ENCODE results near the gene IFNAR2.
"Not testable (repeated sequence)": the region's sequence is repeated elsewhere in the genome, so short reads cannot be mapped to it uniquely, and the experiment has no call there.

IFNAR2 gene

DNA sequence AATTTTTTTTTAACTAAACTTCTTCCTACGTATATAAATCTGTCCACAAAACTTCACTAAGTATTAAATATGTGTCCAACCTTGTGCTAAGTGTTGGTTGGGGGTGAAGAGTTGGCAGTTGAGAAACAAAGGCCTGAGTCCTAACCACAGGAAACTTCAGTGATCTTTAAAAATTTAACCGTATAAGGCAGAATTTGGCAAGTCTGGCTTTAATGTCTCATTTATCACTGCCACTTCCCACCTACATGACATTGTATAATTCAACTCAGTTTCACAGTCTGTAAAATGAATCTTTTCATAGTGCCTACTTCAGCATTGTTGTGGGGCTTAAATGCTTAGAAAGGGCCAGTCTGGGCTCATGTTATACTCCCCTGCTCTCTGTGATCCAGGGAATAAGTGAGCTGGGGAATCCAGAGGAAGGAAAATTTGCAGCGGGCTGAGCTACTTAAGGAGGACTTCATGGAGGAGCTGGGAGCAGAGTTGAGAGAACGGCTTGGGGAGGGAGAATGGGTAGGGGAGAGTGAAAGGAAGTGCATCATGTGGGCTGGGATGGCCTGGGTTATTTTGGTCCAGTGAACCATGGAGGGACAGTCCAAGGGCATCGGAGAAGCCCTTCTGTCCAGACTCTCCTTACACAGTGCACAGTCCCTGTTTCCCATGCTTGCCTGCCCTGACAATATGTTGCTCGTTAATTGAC is 14.5 kb downstream of the IFNAR2 start:
- DNase-seq (ENCODE audit: low read depth), result no peak

DNA sequence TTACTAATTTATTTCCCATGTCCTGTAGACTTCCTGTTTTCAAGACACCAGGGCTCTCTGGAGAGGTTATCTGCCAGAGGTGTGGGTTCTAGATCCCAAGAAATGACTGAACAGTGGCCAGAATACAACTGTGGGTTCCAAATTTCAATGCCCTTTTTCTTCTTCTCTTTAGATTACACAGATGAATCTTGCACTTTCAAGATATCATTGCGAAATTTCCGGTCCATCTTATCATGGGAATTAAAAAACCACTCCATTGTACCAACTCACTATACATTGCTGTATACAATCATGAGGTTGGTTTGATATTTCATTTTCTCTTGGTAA is 15.0 kb downstream of the IFNAR2 start:
- DNase-seq (ENCODE audit: low read depth), result no peak

- DNase-seq (ENCODE audit: low read depth), result no peak
These were observed 15.7 kb downstream of the IFNAR2 start for GRCh38 chr21:33245289-33245918.

GRCh38 chr21:33246506-33246905 is 16.8 kb downstream of the IFNAR2 start:
- DNase-seq (ENCODE audit: low read depth), result no peak

DNA sequence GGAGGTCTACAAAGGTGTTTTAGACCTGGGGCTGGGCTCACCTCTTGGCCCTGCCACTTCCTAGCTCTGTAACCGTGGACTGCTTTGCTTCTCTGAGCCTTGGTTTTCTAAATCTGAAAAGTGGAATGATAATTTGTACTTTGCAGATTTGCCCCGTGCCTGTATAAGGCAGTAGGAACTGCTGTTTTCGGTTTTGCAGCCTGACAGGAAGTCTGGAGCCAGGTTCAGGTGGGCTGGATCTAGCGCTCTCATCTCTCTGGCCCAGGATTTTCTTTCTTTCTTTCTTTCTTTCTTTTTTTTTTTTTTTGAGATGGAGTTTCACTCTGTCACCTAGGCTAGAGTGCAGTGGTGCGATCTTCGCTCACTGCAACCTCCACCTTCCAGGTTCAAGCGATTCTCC is 17.2 kb downstream of the IFNAR2 start:
- no peak for DNase-seq (ENCODE audit: low read depth)

- no peak for DNase-seq (ENCODE audit: low read depth)
These were observed 17.9 kb downstream of the IFNAR2 start for GRCh38 chr21:33247599-33247998.

GRCh38 chr21:33249331-33250002 is 19.7 kb downstream of the IFNAR2 start:
- DNase-seq (ENCODE audit: low read depth), result no peak

DNA sequence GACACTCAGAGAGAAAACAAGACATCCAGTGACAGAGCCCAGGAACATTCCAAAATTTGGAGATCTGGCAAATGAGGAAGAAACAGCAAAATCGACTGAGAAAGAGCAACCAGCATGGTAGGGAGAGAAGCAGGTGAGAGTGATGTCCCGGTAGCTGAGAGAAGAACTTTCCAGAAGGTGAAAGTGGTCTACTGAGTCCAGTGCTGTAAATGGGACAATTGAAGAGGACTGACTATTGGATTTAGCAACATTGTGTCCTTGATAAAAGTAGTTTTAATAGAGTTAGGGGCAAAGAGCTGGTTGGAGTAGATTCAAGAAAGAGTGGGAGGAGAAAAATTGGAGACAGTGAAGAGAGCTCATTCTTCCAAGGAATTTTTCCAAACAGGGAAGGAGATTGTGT is 21.4 kb downstream of the IFNAR2 start:
- DNase-seq (ENCODE audit: low read depth), result no peak

- DNase-seq (ENCODE audit: low read depth), result not testable (repeated sequence)
These were observed 23.6 kb downstream of the IFNAR2 start for GRCh38 chr21:33253382-33253781.

- DNase-seq (ENCODE audit: low read depth), result no peak
These were observed 25.0 kb downstream of the IFNAR2 start for GRCh38 chr21:33254766-33255165.

GRCh38 chr21:33255404-33255803 is 25.7 kb downstream of the IFNAR2 start:
- DNase-seq (ENCODE audit: low read depth), result no peak

- DNase-seq (ENCODE audit: low read depth), result no peak
These were observed 26.3 kb downstream of the IFNAR2 start for GRCh38 chr21:33256019-33256418.

GRCh38 chr21:33257094-33257803 is 27.5 kb downstream of the IFNAR2 start:
- DNase-seq (ENCODE audit: low read depth), result no peak

GRCh38 chr21:33258475-33258874 is 28.7 kb downstream of the IFNAR2 start:
- no peak for DNase-seq (ENCODE audit: low read depth)

GRCh38 chr21:33259428-33259827 is 29.7 kb downstream of the IFNAR2 start:
- DNase-seq (ENCODE audit: low read depth), result no peak

DNA sequence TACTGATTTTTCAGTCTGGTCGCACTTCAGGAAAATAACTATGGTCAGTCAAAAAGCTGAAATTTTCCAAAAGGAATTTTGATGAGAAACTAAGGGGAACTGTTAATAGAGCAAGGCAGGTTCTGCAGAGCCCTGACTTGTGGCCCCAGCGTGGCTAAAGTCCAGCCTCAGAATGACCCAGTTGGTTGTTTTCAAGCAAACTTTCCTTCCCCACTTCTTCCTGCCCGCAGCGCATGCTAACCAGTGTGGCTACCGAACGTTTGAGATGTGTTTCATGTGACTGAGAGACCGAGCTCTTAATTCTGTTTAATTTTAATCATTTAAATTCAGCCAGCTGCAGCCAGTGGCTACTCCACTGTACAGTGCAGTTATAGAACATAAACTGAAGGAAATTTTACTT is 30.3 kb downstream of the IFNAR2 start:
- no peak for DNase-seq (ENCODE audit: low read depth)

DNA sequence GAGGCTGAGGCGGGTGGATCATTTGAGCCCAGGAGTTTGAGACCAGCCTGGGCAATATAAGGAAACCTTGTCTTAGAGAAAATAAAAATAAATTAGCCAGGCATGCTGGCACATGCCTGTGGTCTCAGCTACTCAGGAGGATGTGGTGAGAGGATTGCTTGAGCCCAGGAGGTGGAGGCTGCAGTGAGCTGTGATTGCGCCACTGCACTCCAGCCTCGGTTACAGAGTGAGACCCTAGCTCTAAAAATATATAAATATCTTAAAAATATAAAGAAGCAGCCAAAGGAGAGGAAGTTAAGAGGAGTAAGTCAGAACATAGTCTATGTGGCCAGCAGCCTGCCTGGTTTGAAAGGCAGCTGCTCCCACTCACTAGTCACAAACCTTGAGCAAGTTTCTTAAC is 31.9 kb downstream of the IFNAR2 start:
- no peak for DNase-seq (ENCODE audit: low read depth)

- no peak for DNase-seq (ENCODE audit: low read depth)
These were observed 33.2 kb downstream of the IFNAR2 start for GRCh38 chr21:33262921-33263320.

GRCh38 chr21:33264561-33264960 is 34.8 kb downstream of the IFNAR2 start:
- DNase-seq (ENCODE audit: low read depth), result no peak

DNA sequence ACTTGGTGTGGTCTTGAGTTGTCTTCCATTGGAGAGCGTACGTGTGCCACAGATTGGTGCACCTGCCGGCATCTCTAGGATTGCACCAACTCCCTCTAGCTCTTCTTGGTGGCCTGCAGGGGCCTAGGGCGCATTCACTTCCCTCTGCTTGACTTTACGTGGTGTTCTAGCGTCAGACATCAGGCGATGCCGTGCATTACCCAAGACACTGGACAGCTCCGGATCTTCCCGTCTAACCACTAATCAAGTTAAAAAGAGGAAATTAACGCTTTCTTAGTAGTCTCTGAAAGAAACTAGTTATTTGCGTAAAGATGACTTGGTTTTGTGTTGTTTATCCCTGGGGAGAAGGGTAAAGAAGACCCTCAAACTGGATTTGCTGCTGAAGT is 35.9 kb downstream of the IFNAR2 start:
- no peak for DNase-seq (ENCODE audit: low read depth)

DNA sequence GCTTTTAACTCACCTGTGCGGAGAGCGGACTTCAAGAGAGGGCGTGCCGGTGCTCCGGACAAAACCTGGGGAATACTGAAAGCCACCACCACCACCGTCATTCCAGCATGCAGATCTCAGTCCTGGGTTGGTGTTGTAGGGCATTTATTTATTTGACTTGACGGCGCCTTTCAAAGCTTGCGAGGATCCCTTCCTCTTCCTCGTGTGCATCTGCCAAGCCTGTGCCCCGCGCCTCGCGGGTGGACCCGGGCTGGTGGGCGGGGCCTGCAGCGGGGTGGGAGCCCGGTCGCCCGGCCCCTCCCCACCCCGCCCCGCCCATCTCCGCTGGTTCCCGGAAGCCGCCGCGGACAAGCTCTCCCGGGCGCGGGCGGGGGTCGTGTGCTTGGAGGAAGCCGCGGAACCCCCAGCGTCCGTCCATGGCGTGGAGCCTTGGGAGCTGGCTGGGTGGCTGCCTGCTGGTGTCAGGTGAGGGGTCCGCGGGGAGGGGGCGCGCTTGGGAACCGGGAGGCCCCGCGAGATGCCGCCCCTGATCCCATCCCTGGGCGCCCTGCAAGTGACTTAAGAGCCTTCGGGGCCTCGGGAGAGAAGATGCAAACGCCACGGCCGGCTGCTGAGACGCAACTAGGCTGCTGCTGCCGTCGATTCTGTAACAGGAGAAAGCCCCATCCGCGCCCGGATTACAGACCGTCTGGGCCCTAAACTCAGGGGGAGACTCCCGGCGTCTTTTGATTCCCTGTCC is 36.5 kb downstream of the IFNAR2 start, which contains the start of gene IL10RB:
TSS of gene IL10RB (plus strand) at position 318 of the 739 bp plus-strand sequence. CDS start at position 417, 99 bp downstream.
- DNase-seq (ENCODE audit: low read depth), result no peak

- DNase-seq (ENCODE audit: low read depth), result no peak
These were observed 37.0 kb downstream of the IFNAR2 start for GRCh38 chr21:33266789-33267135.

Measured in fibroblast of the conjunctiva (primary cell).